NCI-H69 (cell line): ENCODE results near the gene CR1.
"Not testable (repeated sequence)": the region's sequence is repeated elsewhere in the genome, so short reads cannot be mapped to it uniquely, and the experiment has no call there.

ENCODE experiments used
- DNase-seq: peaks from one replicate; lab custom pipeline; 2025; lab: John Stamatoyannopoulos, UW

CR1 gene

DNA sequence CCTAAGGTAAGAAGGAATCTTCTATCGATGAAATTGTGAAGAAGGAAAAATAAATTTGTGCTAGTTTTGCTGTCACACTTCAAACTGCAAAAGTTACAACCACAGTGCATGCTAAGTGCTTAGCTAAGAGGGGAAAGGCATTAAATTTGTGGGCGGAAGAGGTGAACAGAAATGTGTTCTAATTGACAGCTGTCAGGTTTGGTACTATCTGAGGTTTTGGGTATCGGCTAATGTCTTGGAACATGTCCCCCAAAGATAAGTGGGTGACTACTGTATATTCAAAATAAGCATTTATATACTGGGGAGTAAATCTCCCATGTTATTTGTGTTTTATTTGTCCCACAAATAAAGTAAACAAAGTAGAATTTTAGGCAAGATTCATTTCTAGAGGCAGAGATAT lies 8.0 kb downstream of the CR1 start:
- no peak for DNase-seq

DNA sequence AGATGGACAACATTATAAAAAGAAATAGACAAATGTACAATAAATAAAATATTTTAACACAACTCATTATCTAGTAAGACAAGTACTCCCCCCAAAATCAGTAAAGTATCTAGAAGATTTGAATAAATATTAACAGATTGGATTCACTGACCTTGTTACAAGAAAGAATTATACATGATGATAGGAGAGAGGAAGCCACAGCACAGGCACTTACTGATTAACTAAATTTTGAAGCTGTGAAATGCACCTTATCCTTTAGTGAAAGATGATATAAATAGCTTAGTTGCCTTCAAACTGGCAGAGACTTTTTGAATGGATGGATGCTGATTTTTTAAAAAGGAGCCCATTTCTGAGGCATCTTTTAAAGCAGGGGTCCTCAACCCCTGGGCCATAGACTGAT lies 8.5 kb downstream of the CR1 start:
- DNase-seq = no peak

DNA sequence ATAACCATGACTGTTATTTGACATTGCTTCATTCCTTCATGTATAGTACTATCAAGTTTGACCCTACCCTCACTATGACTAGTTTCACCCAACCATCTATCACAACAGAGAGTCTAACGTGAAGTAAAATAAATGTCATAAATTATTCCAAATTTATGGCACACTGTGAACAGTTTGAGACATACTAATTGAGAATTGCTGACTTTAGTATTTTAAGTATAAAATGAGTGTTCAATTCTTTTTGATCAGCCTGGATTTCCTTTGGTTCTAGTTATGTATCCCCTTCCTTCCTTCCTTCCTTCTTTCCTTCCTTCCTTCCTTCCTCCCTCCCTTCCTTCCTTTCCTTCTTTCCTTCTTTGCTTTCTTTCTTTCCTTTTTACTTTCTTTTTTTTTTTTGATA lies 14.5 kb downstream of the CR1 start:
- no peak for DNase-seq

DNA sequence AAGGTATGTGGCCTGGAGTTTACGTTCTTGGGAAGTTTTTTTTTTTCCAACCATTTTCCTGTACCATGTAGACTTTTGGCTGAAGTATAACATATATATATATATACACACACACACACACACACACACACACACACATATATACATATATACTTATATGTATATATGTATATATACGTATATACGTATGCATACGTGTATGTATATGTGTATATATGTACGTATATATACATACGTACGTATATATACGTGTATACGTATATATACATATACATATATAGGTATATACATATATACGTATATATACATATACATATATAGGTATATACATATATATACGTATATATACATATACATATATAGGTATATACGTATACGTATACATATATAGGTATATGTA lies 18.9 kb downstream of the CR1 start:
- no peak for DNase-seq

DNA sequence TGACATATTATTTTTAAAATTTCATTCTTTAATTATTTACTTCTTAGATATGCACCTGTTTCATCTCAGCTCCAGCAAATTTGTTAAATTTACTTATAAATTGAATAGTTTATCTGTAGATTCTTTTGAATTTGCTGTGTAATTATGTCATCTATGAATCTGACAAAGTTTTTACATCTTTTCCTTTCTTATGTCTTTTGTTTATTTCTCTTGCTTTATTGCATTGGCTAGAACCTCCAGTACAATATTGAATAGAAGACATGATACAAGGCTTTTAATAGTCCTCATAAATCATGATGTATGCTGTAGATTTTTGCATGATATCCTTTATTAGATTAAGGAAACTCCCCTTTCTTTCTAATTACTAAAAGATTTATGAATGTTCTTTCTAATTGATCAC lies 20.8 kb downstream of the CR1 start:
- no peak for DNase-seq

DNA sequence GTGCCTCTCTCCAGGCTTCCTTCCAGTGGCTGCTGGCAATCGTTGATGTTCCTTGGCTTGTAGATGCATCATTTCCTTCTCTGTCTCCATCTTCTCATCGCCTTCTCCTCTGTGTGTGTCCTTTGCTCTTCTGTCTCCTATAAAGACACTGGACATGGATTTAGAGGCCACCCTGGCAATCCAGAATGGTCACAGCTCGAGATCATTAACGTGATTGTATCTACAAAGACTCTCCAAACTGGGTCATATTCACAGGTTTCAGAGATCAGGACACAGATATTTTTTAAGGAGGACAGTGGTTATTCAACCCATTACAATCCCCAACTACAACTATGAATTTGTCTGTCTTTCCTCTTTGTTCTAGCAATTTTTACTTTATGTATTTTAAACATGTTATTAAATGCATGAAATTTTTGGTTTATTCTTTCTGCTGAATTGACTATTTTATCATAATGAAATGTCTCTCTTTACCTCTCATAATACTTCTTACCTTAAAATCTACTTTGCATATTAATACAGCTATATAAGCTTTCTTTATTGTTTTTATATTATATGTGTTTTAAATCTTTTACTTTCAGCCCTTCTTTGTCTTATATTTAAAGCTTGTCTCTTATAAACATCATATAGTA lies 22.8 kb downstream of the CR1 start:
- DNase-seq = no peak

DNA sequence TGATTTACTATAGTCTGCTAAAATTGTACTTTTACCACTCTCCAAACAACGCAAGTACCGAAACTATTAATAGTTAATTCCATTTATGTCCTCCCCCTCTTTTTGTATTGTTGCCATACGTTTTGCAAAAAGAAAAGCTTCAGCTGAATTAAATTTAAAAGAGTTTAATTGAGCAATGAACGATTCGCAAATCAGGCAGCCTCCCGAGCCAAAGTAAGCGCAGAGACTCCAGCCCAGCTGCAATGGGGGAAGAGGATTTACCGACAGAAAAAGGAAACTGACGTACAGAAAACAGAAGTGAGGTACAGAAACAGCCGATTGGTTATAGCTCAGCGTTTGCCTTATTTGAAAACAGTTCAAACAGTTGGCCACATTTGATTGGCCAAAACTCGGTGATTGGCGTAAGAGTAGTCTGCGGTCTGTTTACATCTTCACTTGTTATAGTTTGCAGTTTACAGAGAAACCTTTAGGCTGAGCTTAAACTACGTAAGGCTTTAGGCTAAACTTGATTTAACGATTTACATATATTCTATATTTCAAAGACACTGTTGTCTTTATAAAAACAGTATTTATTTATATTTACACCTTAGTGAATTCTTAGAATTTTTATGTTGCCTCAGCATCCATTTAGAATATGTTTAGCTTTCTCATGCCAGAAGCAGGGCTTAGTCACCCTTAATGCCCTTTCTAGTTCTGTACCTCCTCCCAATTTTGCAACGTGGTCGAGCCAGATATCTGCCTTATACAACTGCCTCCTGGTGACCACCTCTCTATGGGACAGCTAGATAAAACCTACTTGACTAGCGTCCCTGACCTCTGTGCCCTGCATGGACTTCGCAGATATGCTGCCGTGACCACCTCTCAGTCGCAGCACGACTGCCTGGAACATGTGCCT lies 23.8 kb downstream of the CR1 start:
- DNase-seq = no peak

DNA sequence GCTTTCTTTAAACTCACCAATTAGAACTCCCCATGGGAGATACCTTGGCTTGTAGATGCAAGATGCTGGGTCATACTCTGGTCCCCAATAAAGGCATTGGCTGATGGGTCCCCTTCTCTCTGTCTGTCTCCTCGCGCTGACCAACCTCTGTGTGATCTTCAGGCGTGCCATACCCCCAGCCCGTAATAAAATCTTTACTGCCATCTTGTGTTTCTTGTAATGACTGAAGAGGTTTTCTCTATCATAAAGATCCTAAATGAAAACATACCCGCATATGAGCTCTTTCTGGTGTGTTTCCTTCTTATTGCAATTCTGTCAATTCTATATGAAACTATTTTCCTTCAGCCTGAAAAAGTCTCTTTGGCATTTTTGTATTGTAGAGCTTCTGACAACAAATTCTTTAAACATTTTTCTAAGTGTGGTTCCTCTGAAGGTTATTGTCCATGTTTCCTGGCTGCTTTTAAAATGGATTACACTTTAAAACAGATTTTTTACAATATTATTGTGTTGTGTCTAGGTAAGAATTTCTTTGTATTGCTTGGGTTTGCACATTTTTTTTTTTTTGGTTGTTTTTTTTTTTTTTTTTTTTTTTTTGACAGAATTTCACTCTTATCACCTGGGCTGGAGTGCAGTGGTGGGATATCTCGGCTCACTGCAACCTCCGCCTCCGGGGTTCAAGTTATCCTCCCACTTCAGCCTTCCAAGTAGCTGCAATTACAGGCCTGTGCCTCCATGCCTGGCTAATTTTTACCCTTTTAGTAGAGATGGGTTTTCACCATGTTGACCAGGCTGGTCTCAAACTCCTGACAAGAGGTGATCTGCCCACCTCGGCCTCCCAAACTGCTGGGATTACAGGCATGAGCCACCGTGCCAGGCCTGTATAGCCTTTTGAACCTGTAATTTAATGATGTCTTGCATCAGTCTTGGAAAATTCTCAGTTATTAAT lies 24.7 kb downstream of the CR1 start:
- DNase-seq = not testable (repeated sequence)

DNA sequence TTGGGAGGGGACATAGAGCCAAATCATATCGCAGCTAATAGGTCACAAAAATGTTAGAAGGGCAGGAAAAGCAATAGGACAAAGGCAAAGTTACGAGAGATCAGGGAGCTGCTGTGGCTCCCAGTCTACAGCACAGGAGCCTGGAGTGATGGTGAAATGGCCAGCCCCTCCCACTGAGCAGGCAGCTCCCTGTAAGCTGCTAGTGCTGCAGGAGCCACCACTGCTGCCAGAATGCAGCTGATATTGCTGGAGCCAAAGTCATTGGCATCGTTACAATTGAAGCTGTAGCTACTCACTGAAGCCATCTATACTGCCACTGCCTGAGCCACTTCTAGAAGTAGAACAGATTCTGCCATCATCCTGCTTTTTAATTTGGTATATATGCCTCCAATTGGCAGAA lies 29.3 kb downstream of the CR1 start:
- not testable (repeated sequence) for DNase-seq

DNA sequence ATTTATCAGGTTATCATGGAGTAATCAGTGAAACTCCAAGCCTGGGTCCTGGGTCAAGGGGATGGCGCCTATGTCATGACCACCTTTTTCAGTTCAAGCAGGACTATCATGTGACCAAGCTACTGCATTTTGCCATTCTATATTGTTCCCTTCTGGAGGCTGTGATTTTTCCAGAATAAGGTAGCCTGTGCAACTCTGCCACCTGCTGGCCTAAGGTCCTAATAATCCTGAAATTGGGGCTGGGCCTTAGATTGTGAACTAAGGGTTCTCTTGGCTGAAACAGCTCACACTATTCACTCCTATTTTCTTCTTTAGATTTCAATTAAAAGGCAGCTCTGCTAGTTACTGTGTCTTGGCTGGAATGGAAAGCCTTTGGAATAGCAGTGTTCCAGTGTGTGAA lies 32.4 kb downstream of the CR1 start:
- DNase-seq = not testable (repeated sequence)

DNA sequence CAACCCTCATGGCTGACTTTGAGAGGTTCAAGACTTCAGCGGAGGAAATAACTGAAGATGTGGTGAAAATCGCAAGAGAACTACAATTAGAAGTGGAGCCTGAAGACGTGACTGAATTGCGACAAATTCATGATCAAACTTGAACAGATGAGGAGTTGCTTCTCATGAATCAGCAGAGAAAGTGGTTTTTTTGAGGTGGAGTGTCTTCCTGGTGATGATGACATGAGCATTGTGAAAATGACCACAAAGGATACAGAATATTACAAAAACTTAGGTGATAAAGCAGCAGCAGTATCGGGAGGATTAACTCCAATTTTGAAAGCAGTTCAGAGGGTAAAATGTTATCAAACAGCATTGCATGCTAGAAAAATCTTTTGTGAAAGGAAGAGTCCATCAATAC lies 40.3 kb downstream of the CR1 start:
- DNase-seq = not testable (repeated sequence)

DNA sequence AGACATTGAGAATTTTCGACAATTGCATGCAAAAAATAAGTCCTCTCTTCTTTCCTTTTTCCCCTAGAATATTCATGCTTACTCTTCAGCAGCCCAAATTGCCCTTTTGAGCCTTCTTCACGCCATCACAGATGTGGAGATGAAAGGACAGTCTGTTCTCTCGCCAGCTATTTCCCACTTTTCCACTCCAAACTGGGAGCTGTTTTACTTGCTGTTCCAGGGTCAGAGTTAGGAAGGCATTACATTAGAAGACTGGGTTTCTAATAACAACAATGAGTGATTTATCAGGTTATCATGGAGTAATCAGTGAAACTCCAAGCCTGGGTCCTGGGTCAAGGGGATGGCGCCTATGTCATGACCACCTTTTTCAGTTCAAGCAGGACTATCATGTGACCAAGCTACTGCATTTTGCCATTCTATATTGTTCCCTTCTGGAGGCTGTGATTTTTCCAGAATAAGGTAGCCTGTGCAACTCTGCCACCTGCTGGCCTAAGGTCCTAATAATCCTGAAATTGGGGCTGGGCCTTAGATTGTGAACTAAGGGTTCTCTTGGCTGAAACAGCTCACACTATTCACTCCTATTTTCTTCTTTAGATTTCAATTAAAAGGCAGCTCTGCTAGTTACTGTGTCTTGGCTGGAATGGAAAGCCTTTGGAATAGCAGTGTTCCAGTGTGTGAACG lies 50.9 kb downstream of the CR1 start:
- DNase-seq = not testable (repeated sequence)

DNA sequence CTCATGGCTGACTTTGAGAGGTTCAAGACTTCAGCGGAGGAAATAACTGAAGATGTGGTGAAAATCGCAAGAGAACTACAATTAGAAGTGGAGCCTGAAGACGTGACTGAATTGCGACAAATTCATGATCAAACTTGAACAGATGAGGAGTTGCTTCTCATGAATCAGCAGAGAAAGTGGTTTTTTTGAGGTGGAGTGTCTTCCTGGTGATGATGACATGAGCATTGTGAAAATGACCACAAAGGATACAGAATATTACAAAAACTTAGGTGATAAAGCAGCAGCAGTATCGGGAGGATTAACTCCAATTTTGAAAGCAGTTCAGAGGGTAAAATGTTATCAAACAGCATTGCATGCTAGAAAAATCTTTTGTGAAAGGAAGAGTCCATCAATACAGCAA lies 58.9 kb downstream of the CR1 start:
- DNase-seq = not testable (repeated sequence)

DNA sequence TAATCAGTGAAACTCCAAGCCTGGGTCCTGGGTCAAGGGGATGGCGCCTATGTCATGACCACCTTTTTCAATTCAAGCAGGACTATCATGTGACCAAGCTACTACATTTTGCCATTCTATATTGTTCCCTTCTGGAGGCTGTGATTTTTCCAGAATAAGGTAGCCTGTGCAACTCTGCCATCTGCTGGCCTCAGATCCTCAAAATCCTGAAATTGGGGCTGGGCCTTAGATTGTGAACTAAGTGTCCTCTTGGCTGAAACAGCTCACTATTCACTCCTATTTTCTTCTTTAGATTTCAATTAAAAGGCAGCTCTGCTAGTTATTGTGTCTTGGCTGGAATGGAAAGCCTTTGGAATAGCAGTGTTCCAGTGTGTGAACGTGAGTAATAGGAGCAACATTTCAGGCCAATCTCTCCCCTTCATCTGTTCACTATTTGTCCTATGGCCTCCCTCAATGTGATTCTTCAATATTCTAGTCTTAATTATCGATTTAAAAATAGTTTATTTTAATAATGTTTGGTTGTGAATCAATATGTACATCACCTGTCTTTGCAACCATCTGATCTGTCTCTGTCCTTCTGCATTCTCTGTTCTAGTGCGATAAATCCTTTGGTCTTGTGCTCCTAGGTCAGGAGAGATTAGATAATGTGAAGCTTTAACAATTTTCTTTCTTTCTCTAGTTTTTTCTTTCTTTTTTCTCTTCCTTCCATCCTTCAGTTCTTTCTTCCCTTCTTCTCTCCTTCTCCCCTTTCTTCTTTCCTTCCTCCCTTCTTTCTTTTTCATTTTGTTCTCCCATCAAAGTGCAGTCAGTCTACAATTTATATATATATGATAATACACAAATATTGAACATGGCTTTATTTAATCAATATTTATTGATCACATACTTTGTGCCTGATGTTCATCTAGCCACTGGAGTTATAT lies 69.8 kb downstream of the CR1 start:
- DNase-seq = peak; percentile 12

DNA sequence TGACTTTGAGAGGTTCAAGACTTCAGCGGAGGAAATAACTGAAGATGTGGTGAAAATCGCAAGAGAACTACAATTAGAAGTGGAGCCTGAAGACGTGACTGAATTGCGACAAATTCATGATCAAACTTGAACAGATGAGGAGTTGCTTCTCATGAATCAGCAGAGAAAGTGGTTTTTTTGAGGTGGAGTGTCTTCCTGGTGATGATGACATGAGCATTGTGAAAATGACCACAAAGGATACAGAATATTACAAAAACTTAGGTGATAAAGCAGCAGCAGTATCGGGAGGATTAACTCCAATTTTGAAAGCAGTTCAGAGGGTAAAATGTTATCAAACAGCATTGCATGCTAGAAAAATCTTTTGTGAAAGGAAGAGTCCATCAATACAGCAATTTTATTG lies 76.0 kb downstream of the CR1 start:
- DNase-seq = not testable (repeated sequence)

DNA sequence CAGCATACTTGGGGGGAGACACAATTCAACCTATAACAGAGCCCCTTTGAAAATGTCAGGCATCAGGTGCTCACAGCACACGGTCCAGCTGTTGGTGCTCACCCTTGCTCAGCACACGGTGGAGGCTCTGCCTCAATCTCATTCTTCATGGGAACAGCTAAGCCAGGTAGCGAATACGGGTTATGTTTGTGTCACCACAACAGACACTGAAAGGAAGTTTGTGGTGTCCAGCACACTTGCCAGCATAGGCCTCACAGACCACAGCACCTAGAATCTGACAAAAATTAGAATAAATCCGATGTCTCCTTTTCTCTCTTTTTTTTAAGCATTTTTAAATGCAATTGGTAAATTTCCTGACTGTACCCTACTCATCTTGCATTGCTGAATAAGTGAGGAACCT lies 77.1 kb downstream of the CR1 start:
- not testable (repeated sequence) for DNase-seq

DNA sequence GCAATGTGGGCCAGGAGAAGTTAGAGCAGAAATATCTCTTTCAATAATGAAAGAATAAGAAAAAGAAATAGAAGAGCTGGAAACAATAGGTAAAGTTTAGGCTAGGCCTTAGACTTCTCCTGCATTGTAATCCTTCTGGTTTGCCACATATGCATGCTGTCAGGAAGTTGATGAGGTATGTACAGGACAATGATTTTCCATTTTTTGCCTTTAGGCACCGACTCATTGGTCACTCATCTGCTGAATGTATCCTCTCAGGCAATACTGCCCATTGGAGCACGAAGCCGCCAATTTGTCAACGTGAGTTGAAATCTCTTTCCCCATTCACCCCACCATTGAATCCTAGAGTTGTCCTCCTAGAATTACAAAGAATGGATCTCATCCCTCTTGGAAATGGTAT lies 79.4 kb downstream of the CR1 start:
- DNase-seq = not testable (repeated sequence)

DNA sequence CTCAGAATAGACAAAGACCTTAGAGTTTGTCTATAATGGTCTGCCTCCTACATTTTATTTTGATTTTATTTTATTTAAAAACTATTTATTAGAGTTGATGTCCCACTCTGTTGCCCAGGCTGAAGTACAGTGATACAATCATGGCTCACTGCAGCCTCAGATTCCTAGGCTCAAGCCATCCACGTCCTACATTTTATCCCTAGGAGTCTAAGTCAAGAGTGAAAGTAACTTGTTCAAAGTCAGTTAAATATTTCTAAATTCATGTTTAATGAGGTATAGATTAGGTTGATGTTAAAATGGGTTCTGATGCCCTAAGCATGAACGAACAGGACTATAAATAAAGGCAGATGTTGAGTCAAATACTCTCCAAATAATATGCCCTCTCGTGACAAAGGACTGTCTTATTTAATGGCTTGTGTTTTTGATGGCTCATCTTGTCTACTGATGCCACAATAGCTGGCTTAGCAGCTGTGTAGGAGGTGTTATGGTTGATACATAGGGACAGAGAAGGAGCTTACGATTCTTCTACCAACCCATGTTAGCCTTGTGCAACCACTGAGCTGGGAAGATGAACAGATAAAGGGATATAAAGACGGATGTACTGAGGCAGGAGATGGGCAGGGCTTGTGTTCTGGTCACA lies 83.0 kb downstream of the CR1 start:
- no peak for DNase-seq

DNA sequence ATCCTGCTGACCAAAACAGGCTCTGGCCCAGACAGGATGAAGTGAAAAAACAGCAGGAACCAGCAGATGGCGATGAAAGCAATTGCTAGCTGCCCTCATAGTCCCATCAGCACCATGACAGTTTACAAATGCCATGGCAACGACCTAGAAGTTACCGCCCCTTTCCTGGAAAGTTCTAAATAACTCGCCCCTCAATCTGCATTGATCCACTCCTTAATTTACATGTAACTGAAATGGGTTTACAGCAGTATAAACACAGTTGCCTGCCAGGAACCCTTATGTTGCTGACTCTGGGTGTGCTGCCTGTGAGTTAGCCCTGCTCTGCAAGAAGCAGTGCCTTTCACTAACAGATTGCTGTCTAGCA lies 83.5 kb downstream of the CR1 start:
- DNase-seq = peak; percentile 35

DNA sequence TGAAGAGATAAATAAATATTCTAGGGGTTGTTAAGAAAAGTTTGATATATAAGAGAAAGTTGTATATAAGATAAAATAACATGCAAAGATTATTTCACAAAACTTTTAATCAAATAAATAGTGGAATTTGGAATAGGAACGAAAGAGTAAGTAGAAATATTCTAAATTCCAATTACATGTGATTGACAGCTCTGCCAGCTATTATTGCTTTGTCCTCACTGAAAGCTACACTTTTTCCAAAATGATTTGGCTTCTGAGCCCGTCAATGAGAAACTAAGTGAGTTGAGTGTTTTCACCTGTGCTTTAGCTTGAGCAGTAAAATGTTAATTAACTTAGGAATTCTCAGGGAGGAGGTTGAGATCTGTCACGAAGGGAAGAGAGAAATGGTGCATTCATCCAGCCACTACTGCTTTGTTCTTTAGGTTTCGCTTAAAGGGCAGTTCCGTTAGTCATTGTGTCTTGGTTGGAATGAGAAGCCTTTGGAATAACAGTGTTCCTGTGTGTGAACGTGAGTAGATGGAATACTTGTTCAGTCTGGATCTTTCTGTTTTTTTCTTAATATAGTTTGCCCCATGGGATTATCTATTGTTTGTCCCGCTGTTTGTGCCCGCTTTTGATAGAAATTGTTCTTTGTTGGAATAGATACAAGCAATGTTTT lies 85.7 kb downstream of the CR1 start:
- DNase-seq = no peak
